ENCODE measurements around the gene MEI1. TPM values are rescaled to one million over a fixed set of nuclear protein-coding genes. Genes with fewer than 3 reads are reported as not detected.

Gene MEI1
- total and polyA plus RNA-seq, 8 donors: 0.15 to 2.3 (median 0.35) TPM; not detected in 1

- DNase-seq (peak in 1 of 6 donors; percentile 30), FAIRE-seq (no peak), ATAC-seq (no peak)
- no peak overlapping the region for H3K4me3 ChIP-seq
- no peak overlapping the region for H3K27ac ChIP-seq
- no peaks in the 10 kb centered on the region for H3K4me1 ChIP-seq
- 96 to 99% methylated on average over 6 of the region's 6 CpGs for WGBS, 2 donors
- no peaks in the 10 kb centered on the region for H3K27me3 ChIP-seq
- H3K36me3 ChIP-seq: peaks cover 11 to 92% (median 52%) of the 10 kb centered on the region in 3 donors
- intact Hi-C loops (cut with DNase I): no loop called here
- H3K9me3 ChIP-seq: no peaks in the 10 kb centered on the region
- TF ChIP-seq CTCF (IDR thresholded peaks at IDR 0.05): no peak
Observed at GRCh38 chr22:41657709-41658108, 41.6 kb upstream of the MEI1 start.

DNA sequence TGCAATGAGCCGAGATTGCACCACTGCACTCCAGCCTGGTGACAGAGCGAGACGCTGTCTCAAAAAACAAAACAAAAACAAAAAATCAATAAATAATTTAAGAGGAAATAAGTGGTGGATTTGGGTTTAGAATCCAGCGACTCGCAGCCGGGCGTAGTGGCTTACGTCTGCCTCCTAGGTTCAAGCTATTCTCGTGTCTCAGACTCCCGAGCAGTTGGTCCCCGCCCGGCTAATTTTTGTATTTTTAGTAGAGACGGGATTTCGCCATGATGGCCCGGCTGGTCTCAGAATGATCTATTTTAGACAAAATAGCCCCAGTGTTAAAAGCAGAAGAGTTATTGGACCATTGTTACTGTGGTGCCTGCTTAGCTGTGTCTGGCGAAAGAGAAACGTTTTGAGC is 40.4 kb upstream of the MEI1 start:
- H3K36me3 ChIP-seq: peaks cover 11 to 91% (median 47%) of the 10 kb centered on the region in 3 donors
- no peak for ATAC-seq
- TF ChIP-seq CTCF (IDR thresholded peaks at IDR 0.05): no peak
- no peak for FAIRE-seq
- intact Hi-C loops (cut with DNase I): no loop called here
- H3K27me3 ChIP-seq: no peaks in the 10 kb centered on the region
- H3K4me1 ChIP-seq: no peaks in the 10 kb centered on the region
- 96% methylated on average over 17 of the region's 17 CpGs for WGBS, 2 donors
- DNase-seq: peak in 1 of 6 donors; percentile 33
- no peak overlapping the region for H3K27ac ChIP-seq
- no peaks in the 10 kb centered on the region for H3K9me3 ChIP-seq
- H3K4me3 ChIP-seq: no peak overlapping the region

DNA sequence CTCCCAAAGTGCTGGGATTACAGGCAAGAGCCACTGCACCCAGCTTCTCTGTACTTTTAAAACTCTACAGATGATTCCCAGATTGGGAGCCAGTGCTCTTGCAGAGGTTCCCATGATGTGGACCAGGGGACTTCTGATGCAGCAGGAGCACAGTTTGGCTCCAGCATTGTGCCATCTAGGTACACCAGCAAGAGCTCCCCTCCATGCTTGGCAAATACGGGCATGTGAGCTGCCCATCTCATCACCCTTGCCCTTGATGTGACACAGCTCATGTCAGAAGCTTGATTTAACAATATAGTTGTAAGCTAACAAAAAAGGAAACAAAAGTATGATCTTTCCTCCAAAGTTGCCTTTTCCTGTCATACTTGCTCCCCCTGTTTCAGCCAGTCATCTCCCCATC is 39.4 kb upstream of the MEI1 start:
- H3K4me1 ChIP-seq: no peaks in the 10 kb centered on the region
- H3K27ac ChIP-seq: no peak overlapping the region
- H3K27me3 ChIP-seq: no peaks in the 10 kb centered on the region
- intact Hi-C loops (cut with DNase I): no loop called here
- WGBS, 2 donors: 80 to 87% methylated on average over 1 of the region's 1 CpG
- H3K36me3 ChIP-seq: peaks cover 11 to 89% (median 38%) of the 10 kb centered on the region in 3 donors
- no peak overlapping the region for H3K4me3 ChIP-seq
- no peaks in the 10 kb centered on the region for H3K9me3 ChIP-seq
- no peak for TF ChIP-seq CTCF (IDR thresholded peaks at IDR 0.05)
- FAIRE-seq (no peak), ATAC-seq (no peak), DNase-seq (no peak)

- intact Hi-C loops (cut with DNase I): no loop called here
- DNase-seq (no peak), FAIRE-seq (no peak), ATAC-seq (peak in 1 of 4 donors; percentile 16)
- Histone ChIP-seq H3K4me3 (no peak overlapping the region), H3K27me3 (no peaks in the 10 kb centered on the region), H3K27ac (no peak overlapping the region), H3K9me3 (no peaks in the 10 kb centered on the region), H3K36me3 (peaks cover 9 to 85% (median 34%) of the 10 kb centered on the region in 3 donors), H3K4me1 (no peaks in the 10 kb centered on the region)
- WGBS, 2 donors: 82 to 83% methylated on average over 3 of the region's 3 CpGs
- TF ChIP-seq CTCF (IDR thresholded peaks at IDR 0.05): no peak
Observed at GRCh38 chr22:41660416-41660815, 38.9 kb upstream of the MEI1 start.

DNA sequence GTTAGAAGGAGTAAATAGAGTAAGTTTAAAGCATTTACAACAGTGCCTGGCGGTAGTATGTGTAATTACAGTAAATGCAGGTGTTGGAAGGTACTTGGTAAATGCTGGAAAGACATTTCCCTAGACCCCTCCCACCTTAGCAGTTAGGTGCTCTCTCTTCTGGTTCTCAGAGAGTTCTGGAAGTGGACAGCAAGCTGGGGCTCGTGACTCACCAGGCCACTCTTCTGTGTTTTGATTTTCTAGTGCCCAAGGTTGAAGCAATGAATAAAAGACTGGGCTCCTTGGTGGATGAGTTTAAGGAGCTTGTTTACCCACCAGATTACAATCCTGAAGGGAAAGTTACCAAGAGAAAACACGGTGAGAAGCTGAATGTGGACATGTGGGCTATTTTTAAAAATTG is 38.2 kb upstream of the MEI1 start:
- DNase-seq (peak in 1 of 6 donors; percentile 6), ATAC-seq (no peak), FAIRE-seq (no peak)
- no peaks in the 10 kb centered on the region for H3K9me3 ChIP-seq
- peaks cover 10 to 81% (median 34%) of the 10 kb centered on the region in 3 donors for H3K36me3 ChIP-seq
- intact Hi-C loops (cut with DNase I): no loop called here
- no peak overlapping the region for H3K4me3 ChIP-seq
- 75 to 76% methylated on average over 3 of the region's 3 CpGs for whole genome bisulfite sequencing, 2 donors
- TF ChIP-seq CTCF (IDR thresholded peaks at IDR 0.05): no peak
- no peak overlapping the region for H3K27ac ChIP-seq
- H3K27me3 ChIP-seq: no peaks in the 10 kb centered on the region
- no peaks in the 10 kb centered on the region for H3K4me1 ChIP-seq

Measured in pancreas (tissue), 10 donors.